HL-60 (cell line): ENCODE measurements around the gene STRIP1.
A peak's percentile ranks its signal among the peaks of the same experiment; 100 is the strongest.

Experiments
- DNase-seq, 2 experiments: peaks; one replicate each; pipeline ENCODE4 v3.0.0-alpha.2; 2010 to 2020; ENCODE audit warnings: low read depth in 1 of 2, low spot score in 1 of 2
- H3K27ac ChIP-seq: fragments of 250-450 bp; sonication (Bioruptor Pico); replicated peaks from 2 replicates; pipeline ENCODE4 v1.5.1; 2020; ENCODE audit warnings: mild to moderate bottlenecking, moderate library complexity
- H3K27me3 ChIP-seq: fragments of 250-450 bp; sonication (Bioruptor Pico); 2 replicates; pipeline ENCODE4 v1.5.1; 2021; ENCODE audit warnings: mild to moderate bottlenecking, moderate library complexity; ENCODE audit not compliant: insufficient read depth, poor library complexity, severe bottlenecking
- H3K4me3 ChIP-seq: replicated peaks from 2 replicates; pipeline ENCODE4 v1.5.1; 2011; ENCODE audit warnings: mild to moderate bottlenecking, control low read depth, low read length; ENCODE audit not compliant: insufficient read depth
- CTCF ChIP-seq: IDR thresholded peaks from one replicate; pipeline ENCODE4 v1.5.1; 2011; ENCODE audit warnings: low read length, control low read depth, inconsistent platforms; ENCODE audit not compliant: insufficient read depth
- GABPA ChIP-seq: IDR thresholded peaks from 2 replicates; pipeline ENCODE4 v1.6.1; 2012; ENCODE audit warnings: low read depth
- POLR2AphosphoS5 ChIP-seq: IDR thresholded peaks from 2 replicates; pipeline ENCODE4 v1.6.1; 2012; ENCODE audit warnings: low read depth
- SPI1 ChIP-seq: IDR thresholded peaks from 2 replicates; pipeline ENCODE4 v1.6.1; 2012; ENCODE audit warnings: low read depth, mild to moderate bottlenecking, borderline replicate concordance
- TF ChIP-seq, protein P1 (sequence below): IDR thresholded peaks from 2 replicates; pipeline ENCODE4 v1.6.1; 2012; ENCODE audit warnings: low read depth; ENCODE audit not compliant: insufficient replicate concordance

STRIP1 gene

GRCh38 chr1:110081061-110081460 is 46.6 kb downstream of the STRIP1 start:
- no peak for DNase-seq
- Histone ChIP-seq H3K27ac (no peak overlapping the region), H3K27me3 (peaks cover 34% of the 10 kb centered on the region), H3K4me3 (no peak overlapping the region)
- TF ChIP-seq SPI1, result no peak
- no peak for TF ChIP-seq CTCF
- no peak for TF ChIP-seq POLR2AphosphoS5
- TF ChIP-seq, protein P1, sequence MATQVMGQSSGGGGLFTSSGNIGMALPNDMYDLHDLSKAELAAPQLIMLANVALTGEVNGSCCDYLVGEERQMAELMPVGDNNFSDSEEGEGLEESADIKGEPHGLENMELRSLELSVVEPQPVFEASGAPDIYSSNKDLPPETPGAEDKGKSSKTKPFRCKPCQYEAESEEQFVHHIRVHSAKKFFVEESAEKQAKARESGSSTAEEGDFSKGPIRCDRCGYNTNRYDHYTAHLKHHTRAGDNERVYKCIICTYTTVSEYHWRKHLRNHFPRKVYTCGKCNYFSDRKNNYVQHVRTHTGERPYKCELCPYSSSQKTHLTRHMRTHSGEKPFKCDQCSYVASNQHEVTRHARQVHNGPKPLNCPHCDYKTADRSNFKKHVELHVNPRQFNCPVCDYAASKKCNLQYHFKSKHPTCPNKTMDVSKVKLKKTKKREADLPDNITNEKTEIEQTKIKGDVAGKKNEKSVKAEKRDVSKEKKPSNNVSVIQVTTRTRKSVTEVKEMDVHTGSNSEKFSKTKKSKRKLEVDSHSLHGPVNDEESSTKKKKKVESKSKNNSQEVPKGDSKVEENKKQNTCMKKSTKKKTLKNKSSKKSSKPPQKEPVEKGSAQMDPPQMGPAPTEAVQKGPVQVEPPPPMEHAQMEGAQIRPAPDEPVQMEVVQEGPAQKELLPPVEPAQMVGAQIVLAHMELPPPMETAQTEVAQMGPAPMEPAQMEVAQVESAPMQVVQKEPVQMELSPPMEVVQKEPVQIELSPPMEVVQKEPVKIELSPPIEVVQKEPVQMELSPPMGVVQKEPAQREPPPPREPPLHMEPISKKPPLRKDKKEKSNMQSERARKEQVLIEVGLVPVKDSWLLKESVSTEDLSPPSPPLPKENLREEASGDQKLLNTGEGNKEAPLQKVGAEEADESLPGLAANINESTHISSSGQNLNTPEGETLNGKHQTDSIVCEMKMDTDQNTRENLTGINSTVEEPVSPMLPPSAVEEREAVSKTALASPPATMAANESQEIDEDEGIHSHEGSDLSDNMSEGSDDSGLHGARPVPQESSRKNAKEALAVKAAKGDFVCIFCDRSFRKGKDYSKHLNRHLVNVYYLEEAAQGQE, result no peak
- no peak for TF ChIP-seq GABPA

DNA sequence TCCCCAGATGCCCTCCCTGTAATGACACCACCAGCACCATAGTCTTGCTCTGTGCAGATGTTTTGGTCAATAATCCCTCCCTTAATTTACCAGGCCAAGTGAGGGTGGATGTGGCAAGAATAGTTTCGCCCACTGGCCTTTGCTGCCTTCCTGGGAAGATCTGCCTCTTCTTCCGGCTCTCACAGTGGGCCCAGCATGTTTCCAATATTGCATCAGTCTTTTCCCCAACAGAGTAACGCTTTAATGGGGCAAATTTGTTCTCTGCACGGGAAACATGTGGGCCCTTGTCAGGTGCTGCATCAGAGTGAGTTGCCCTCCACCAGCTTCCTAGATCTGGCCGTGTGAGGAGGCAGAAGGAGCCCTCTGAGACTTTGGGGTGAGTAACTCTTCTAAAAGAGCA is 48.1 kb downstream of the STRIP1 start:
- TF ChIP-seq POLR2AphosphoS5 (no peak), SPI1 (no peak), GABPA (no peak), CTCF (no peak)
- TF ChIP-seq, protein P1, result no peak
- H3K4me3 ChIP-seq, result no peak overlapping the region
- no peak for DNase-seq
- H3K27ac ChIP-seq, result no peak overlapping the region
- peaks cover 37% of the 10 kb centered on the region for H3K27me3 ChIP-seq

- TF ChIP-seq GABPA, result no peak
- TF ChIP-seq SPI1, result no peak
- no peak for TF ChIP-seq CTCF
- no peak for TF ChIP-seq POLR2AphosphoS5
- TF ChIP-seq, protein P1, result no peak
- no peak overlapping the region for H3K27ac ChIP-seq
- DNase-seq, result no peak
- H3K4me3 ChIP-seq, result peak overlapping the region; percentile 43
- peaks cover 37% of the 10 kb centered on the region for H3K27me3 ChIP-seq
These were observed 48.8 kb downstream of the STRIP1 start for GRCh38 chr1:110083061-110083865.
